AG09309 (cell line): ENCODE measurements around the gene SFMBT2.

Experiments
- DNase-seq: peaks from one replicate; pipeline ENCODE4 v3.0.0-alpha.2; 2010; ENCODE audit warnings: low read depth
- H3K4me3 ChIP-seq: 2 replicates; pipeline ENCODE4 v1.5.1; 2011; ENCODE audit warnings: mild to moderate bottlenecking, low read depth, low read length, moderate library complexity; ENCODE audit not compliant: control insufficient read depth
- CTCF ChIP-seq: IDR thresholded peaks from 2 replicates; pipeline ENCODE4 v1.5.1; 2011; ENCODE audit warnings: mild to moderate bottlenecking, low read depth, low read length, inconsistent platforms; ENCODE audit not compliant: insufficient read depth, control insufficient read depth; ENCODE audit errors: missing control alignments

The SFMBT2 gene

GRCh38 chr10:7170626-7171322, 240.1 kb downstream of the SFMBT2 start:
- H3K4me3 ChIP-seq, result no peak overlapping the region
- DNase-seq, result no peak
- TF ChIP-seq CTCF, result no peak

- no peak for TF ChIP-seq CTCF
- DNase-seq, result no peak
- H3K4me3 ChIP-seq, result no peak overlapping the region
Measured at GRCh38 chr10:7168414-7168813, 242.4 kb downstream of the SFMBT2 start.

- no peak for TF ChIP-seq CTCF
- no peak overlapping the region for H3K4me3 ChIP-seq
- DNase-seq, result no peak
Measured at GRCh38 chr10:7165500-7166177, 245.2 kb downstream of the SFMBT2 start.

GRCh38 chr10:7164955-7165354, 245.9 kb downstream of the SFMBT2 start:
- H3K4me3 ChIP-seq, result no peak overlapping the region
- DNase-seq, result no peak
- TF ChIP-seq CTCF, result no peak

- no peak for TF ChIP-seq CTCF
- no peak for DNase-seq
- H3K4me3 ChIP-seq, result no peak overlapping the region
Measured at GRCh38 chr10:7162331-7162730, 248.5 kb downstream of the SFMBT2 start.

- DNase-seq, result no peak
- no peak for TF ChIP-seq CTCF
Measured at GRCh38 chr10:7161484-7162250, 249.2 kb downstream of the SFMBT2 start.

More at GRCh38 chr10:7161484-7162250, 249.2 kb downstream of the SFMBT2 start:
- H3K4me3 ChIP-seq, result no peak overlapping the region
